Fibroblast of lung (primary cell): Measurements from ENCODE around the gene RERE.

Source experiments
- EZH2 ChIP-seq: IDR thresholded peaks from 2 replicates; pipeline ENCODE4 v1.5.1; 2012; ENCODE audit warnings: low read length, control low read depth, mild to moderate bottlenecking; ENCODE audit errors: missing control alignments
- TF ChIP-seq, protein P1 (sequence below), 2 donors: IDR thresholded peaks in 1 of 2; conservative IDR thresholded peaks in 1 of 2; 1 replicate in 1 of 2; 2 replicates in 1 of 2; pipeline ENCODE4 v1.5.1; 2011 to 2012; ENCODE audit warnings: low read length in 2 of 2, control low read depth in 1 of 2, inconsistent platforms in 1 of 2, low read depth in 1 of 2, mild to moderate bottlenecking in 1 of 2

DNA sequence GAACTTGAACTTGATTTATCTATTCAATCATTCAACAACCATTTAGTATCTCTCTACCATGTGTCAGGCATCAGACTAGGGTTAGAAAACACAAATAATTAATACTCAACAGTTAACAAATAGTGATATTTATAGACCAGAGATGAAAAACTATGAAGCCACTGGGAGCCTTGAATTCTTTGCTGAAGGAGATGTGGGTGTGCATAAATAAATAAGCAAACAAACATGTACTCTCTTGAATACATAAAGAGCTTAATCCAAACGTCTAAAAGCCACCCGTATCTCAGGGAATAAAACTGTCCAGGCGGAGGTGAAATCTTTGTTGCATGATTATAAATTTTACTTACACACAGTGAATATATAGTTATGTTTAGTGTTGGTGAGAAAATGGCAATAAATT, 333.9 kb downstream of the RERE start:
- TF ChIP-seq EZH2 = no peak
- TF ChIP-seq, protein P1, sequence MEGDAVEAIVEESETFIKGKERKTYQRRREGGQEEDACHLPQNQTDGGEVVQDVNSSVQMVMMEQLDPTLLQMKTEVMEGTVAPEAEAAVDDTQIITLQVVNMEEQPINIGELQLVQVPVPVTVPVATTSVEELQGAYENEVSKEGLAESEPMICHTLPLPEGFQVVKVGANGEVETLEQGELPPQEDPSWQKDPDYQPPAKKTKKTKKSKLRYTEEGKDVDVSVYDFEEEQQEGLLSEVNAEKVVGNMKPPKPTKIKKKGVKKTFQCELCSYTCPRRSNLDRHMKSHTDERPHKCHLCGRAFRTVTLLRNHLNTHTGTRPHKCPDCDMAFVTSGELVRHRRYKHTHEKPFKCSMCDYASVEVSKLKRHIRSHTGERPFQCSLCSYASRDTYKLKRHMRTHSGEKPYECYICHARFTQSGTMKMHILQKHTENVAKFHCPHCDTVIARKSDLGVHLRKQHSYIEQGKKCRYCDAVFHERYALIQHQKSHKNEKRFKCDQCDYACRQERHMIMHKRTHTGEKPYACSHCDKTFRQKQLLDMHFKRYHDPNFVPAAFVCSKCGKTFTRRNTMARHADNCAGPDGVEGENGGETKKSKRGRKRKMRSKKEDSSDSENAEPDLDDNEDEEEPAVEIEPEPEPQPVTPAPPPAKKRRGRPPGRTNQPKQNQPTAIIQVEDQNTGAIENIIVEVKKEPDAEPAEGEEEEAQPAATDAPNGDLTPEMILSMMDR (conservative IDR thresholded peaks at IDR 0.05 in 1 of 2, IDR thresholded peaks at IDR 0.05 in 1 of 2; ENCODE audit: low read depth in 1 of 2, low read length in 2 of 2) = no peak
